Parathyroid adenoma (tissue), 2 donors: ENCODE data around the gene NEDD4L.

Experiments
- H2AFZ ChIP-seq: fragments of 300-600 bp; sonication (generic); one replicate; pipeline ENCODE4 v1.7.0; 2017; ENCODE audit warnings: antibody characterized with exemption, mild to moderate bottlenecking
- H3K27ac ChIP-seq: fragments of 300-600 bp; sonication (generic); one replicate; pipeline ENCODE4 v1.7.0; 2017
- H3K27me3 ChIP-seq: fragments of 300-600 bp; sonication (generic); one replicate; pipeline ENCODE4 v1.7.0; 2017; ENCODE audit warnings: low read length; ENCODE audit not compliant: control insufficient read depth, insufficient read depth
- H3K36me3 ChIP-seq: fragments of 300-600 bp; sonication (generic); one replicate; pipeline ENCODE4 v1.7.0; 2017; ENCODE audit warnings: low read length; ENCODE audit not compliant: control insufficient read depth, insufficient read depth
- H3K4me1 ChIP-seq: fragments of 300-600 bp; sonication (generic); one replicate; pipeline ENCODE4 v1.7.0; 2017; ENCODE audit warnings: control low read depth
- H3K4me2 ChIP-seq: fragments of 300-600 bp; sonication (generic); one replicate; pipeline ENCODE4 v1.7.0; 2017; ENCODE audit warnings: low read length
- H3K4me3 ChIP-seq: fragments of 300-600 bp; sonication (generic); one replicate; pipeline ENCODE4 v1.7.0; 2017; ENCODE audit warnings: low read depth, low read length
- H3K79me2 ChIP-seq: fragments of 300-600 bp; sonication (generic); one replicate; pipeline ENCODE4 v1.7.0; 2017; ENCODE audit warnings: control low read depth
- H3K9ac ChIP-seq: fragments of 300-600 bp; sonication (generic); one replicate; pipeline ENCODE4 v1.7.0; 2017; ENCODE audit warnings: mild to moderate bottlenecking
- H3K9me3 ChIP-seq: fragments of 300-600 bp; sonication (generic); one replicate; pipeline ENCODE4 v1.7.0; 2017; ENCODE audit warnings: low read length; ENCODE audit not compliant: control insufficient read depth
- CTCF ChIP-seq: fragments of 300-600 bp; sonication (generic); IDR thresholded peaks from one replicate; pipeline ENCODE4 v1.7.0; 2017; ENCODE audit warnings: antibody characterized with exemption, mild to moderate bottlenecking
- donor health status: primary hyperparathyroidism.

The NEDD4L gene

GRCh38 chr18:58139459-58140386, 95.7 kb downstream of the NEDD4L start:
- Histone ChIP-seq H3K9ac (no peak overlapping the region), H3K4me3 (no peak overlapping the region), H3K4me2 (no peak overlapping the region), H3K79me2 (no peaks in the 10 kb centered on the region), H3K27ac (no peak overlapping the region), H3K27me3 (no peaks in the 10 kb centered on the region), H2AFZ (peak overlapping the region; percentile 54), H3K36me3 (no peaks in the 10 kb centered on the region), H3K9me3 (no peaks in the 10 kb centered on the region), H3K4me1 (peaks cover 25% of the 10 kb centered on the region)
- TF ChIP-seq CTCF, result no peak

- H2AFZ ChIP-seq, result peak overlapping the region; percentile 54
These were observed 96.6 kb downstream of the NEDD4L start for GRCh38 chr18:58140387-58141325.

GRCh38 chr18:58143386-58143785, 99.4 kb downstream of the NEDD4L start:
- no peaks in the 10 kb centered on the region for H3K27me3 ChIP-seq
- no peaks in the 10 kb centered on the region for H3K36me3 ChIP-seq
- H3K9me3 ChIP-seq, result no peaks in the 10 kb centered on the region
- H2AFZ ChIP-seq, result peak overlapping the region; percentile 59
- H3K79me2 ChIP-seq, result no peaks in the 10 kb centered on the region
- peak overlapping the region; percentile 52 for H3K27ac ChIP-seq
- no peak overlapping the region for H3K9ac ChIP-seq
- H3K4me2 ChIP-seq, result peak overlapping the region; percentile 26
- TF ChIP-seq CTCF, result no peak
- peaks cover 23% of the 10 kb centered on the region for H3K4me1 ChIP-seq
- peak overlapping the region; percentile 19 for H3K4me3 ChIP-seq

More at GRCh38 chr18:58140387-58141325, 96.6 kb downstream of the NEDD4L start:
- peak; percentile 37 for TF ChIP-seq CTCF
- Histone ChIP-seq H3K27me3 (no peaks in the 10 kb centered on the region), H3K4me2 (no peak overlapping the region), H3K4me3 (no peak overlapping the region), H3K36me3 (no peaks in the 10 kb centered on the region), H3K79me2 (no peaks in the 10 kb centered on the region), H3K27ac (no peak overlapping the region), H3K4me1 (peaks cover 20% of the 10 kb centered on the region), H3K9me3 (no peaks in the 10 kb centered on the region), H3K9ac (no peak overlapping the region)

GRCh38 chr18:58144106-58144505, 100.1 kb downstream of the NEDD4L start:
- no peak overlapping the region for H3K9ac ChIP-seq
- no peaks in the 10 kb centered on the region for H3K79me2 ChIP-seq
- no peak overlapping the region for H3K4me3 ChIP-seq
- H2AFZ ChIP-seq, result no peak overlapping the region
- no peak for TF ChIP-seq CTCF
- peaks cover 30% of the 10 kb centered on the region for H3K4me1 ChIP-seq
- H3K27me3 ChIP-seq, result no peaks in the 10 kb centered on the region
- H3K4me2 ChIP-seq, result no peak overlapping the region
- no peaks in the 10 kb centered on the region for H3K36me3 ChIP-seq
- H3K27ac ChIP-seq, result peak overlapping the region; percentile 52
- H3K9me3 ChIP-seq, result no peaks in the 10 kb centered on the region
